GM12878 (cell line): Measurements from ENCODE around the gene EPN1. TPM values are rescaled to one million over a fixed set of nuclear protein-coding genes. Genes with fewer than 3 reads are reported as not detected.

ENCODE experiments used
- CEBPB ChIP-seq, 2 experiments: fragments of 150-350 bp in 1 of 2; IDR thresholded peaks; 2 replicates each; pipeline ENCODE4 v1.6.1; 2012 to 2014; ENCODE audit warnings: low read depth in 2 of 2, low read length in 2 of 2, borderline replicate concordance in 1 of 2, inconsistent platforms in 1 of 2
- CEBPZ ChIP-seq: fragments of 150-350 bp; IDR thresholded peaks from 2 replicates; pipeline ENCODE4 v1.6.1; 2016; ENCODE audit warnings: low read depth, low read length
- IRF3 ChIP-seq: fragments of 450-650 bp; IDR thresholded peaks from 2 replicates; pipeline ENCODE4 v1.6.1; 2014; ENCODE audit warnings: mild to moderate bottlenecking
- JUNB ChIP-seq: IDR thresholded peaks from 2 replicates; pipeline ENCODE4 v1.6.1; 2016; ENCODE audit warnings: antibody characterized with exemption, mild to moderate bottlenecking
- LARP7 ChIP-seq: fragments of 450-650 bp; IDR thresholded peaks from 2 replicates; pipeline ENCODE4 v1.6.1; 2017; ENCODE audit warnings: mild to moderate bottlenecking
- MXI1 ChIP-seq: fragments of 150-350 bp; IDR thresholded peaks from 2 replicates; pipeline ENCODE4 v1.6.1; 2011; ENCODE audit warnings: low read depth, mild to moderate bottlenecking, inconsistent platforms, low read length, improper control_type of control experiment
- NFYA ChIP-seq: IDR thresholded peaks from 2 replicates; pipeline ENCODE4 v1.6.1; 2011; ENCODE audit warnings: low read depth, mild to moderate bottlenecking, low read length, improper control_type of control experiment, borderline replicate concordance
- NR2F1 ChIP-seq: fragments of 450-650 bp; conservative IDR thresholded peaks from 2 replicates; pipeline ENCODE4 v1.6.1; 2017; ENCODE audit warnings: mild to moderate bottlenecking
- RB1 ChIP-seq: fragments of 450-650 bp; formaldehyde crosslinking; IDR thresholded peaks from 2 replicates; pipeline ENCODE4 v1.6.1; 2017; ENCODE audit warnings: mild to moderate bottlenecking, borderline replicate concordance
- RELA ChIP-seq: fragments of 450-650 bp; IDR thresholded peaks from 2 replicates; pipeline ENCODE4 v1.8.0; 2014; ENCODE audit warnings: borderline replicate concordance; ENCODE audit not compliant: partially characterized antibody
- SP1 ChIP-seq: IDR thresholded peaks from one replicate; pipeline ENCODE4 v1.6.1; 2011; ENCODE audit warnings: low read depth, low read length
- ZBTB11 ChIP-seq: fragments of 450-650 bp; formaldehyde crosslinking; IDR thresholded peaks from 2 replicates; pipeline ENCODE4 v1.5.0; 2022; ENCODE audit warnings: mild to moderate bottlenecking, missing genetic modification characterization
- ZNF207 ChIP-seq: fragments of 450-650 bp; IDR thresholded peaks from 2 replicates; pipeline ENCODE4 v1.6.1; 2014; ENCODE audit warnings: antibody characterized with exemption, mild to moderate bottlenecking, borderline replicate concordance
- ZNF384 ChIP-seq: IDR thresholded peaks from 2 replicates; pipeline ENCODE4 v1.6.1; 2012; ENCODE audit warnings: low read depth, mild to moderate bottlenecking, low read length, improper control_type of control experiment, borderline replicate concordance
- polyA plus RNA-seq, 11 experiments: library from polyadenylated mRNA; depleted of rRNA in 4 of 11; unstranded in 6 of 11; stranded (reverse) in 5 of 11; fragments of >200 nt; fragmentation: Nextera tagmentation in 4 of 11; fragmentation: Illumina TruSeq in 1 of 11; extraction: Ambion mirVana in 4 of 11; extraction: Trizol in 1 of 11; gene quantifications; 1 replicate in 1 of 11; 2 replicates in 10 of 11; pipeline versions ENCODE4 v1.2.1 to v1.2.3, GENCODE V29; 2011 to 2016; ENCODE audit warnings: inconsistent platforms in 2 of 11, missing spikeins in 2 of 11, low read depth in 1 of 11
- total RNA-seq, 4 experiments: library from RNA; depleted of rRNA in 3 of 4; stranded (reverse); fragments of >200 nt in 3 of 4; fragmentation: Illumina TruSeq in 1 of 4; extraction: Trizol in 1 of 4; gene quantifications; 2 replicates each; pipeline versions ENCODE4 v1.2.1 to v1.2.3, GENCODE V29; 2013 to 2021
- TF ChIP-seq, protein P1 (sequence below): fragments of 450-650 bp; IDR thresholded peaks from 2 replicates; pipeline ENCODE4 v1.6.1; 2018; ENCODE audit warnings: borderline replicate concordance, mild to moderate bottlenecking; ENCODE audit not compliant: partially characterized antibody
- TF ChIP-seq, protein P2 (sequence below): IDR thresholded peaks from 2 replicates; pipeline ENCODE4 v1.6.1; 2011; ENCODE audit warnings: borderline replicate concordance, low read depth, mild to moderate bottlenecking, moderate library complexity, low read length; ENCODE audit not compliant: insufficient read depth, poor library complexity, severe bottlenecking

The EPN1 gene
- total and polyA plus RNA-seq, 10 of the 15 experiments (the other 5 are each of a cell fraction or from before 2014, with no cell fraction given) = 0.11 to 88.5 (median 10.6) TPM

GRCh38 chr19:55647732-55648584 lies 27.1 kb upstream of the EPN1 start, which contains the start of gene CCDC106 (continued):
- TF ChIP-seq ZBTB11 (CRISPR knock-in tag) = no peak
- TF ChIP-seq JUNB = peak; percentile 100
- TF ChIP-seq, protein P1, sequence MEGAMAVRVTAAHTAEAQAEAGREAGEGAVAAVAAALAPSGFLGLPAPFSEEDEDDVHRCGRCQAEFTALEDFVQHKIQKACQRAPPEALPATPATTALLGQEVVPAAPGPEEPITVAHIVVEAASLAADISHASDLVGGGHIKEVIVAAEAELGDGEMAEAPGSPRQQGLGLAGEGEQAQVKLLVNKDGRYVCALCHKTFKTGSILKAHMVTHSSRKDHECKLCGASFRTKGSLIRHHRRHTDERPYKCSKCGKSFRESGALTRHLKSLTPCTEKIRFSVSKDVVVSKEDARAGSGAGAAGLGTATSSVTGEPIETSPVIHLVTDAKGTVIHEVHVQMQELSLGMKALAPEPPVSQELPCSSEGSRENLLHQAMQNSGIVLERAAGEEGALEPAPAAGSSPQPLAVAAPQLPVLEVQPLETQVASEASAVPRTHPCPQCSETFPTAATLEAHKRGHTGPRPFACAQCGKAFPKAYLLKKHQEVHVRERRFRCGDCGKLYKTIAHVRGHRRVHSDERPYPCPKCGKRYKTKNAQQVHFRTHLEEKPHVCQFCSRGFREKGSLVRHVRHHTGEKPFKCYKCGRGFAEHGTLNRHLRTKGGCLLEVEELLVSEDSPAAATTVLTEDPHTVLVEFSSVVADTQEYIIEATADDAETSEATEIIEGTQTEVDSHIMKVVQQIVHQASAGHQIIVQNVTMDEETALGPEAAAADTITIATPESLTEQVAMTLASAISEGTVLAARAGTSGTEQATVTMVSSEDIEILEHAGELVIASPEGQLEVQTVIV = peak; percentile 90
- no peak for TF ChIP-seq ZNF384
- TF ChIP-seq, protein P2, sequence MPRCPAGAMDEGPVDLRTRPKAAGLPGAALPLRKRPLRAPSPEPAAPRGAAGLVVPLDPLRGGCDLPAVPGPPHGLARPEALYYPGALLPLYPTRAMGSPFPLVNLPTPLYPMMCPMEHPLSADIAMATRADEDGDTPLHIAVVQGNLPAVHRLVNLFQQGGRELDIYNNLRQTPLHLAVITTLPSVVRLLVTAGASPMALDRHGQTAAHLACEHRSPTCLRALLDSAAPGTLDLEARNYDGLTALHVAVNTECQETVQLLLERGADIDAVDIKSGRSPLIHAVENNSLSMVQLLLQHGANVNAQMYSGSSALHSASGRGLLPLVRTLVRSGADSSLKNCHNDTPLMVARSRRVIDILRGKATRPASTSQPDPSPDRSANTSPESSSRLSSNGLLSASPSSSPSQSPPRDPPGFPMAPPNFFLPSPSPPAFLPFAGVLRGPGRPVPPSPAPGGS = peak; percentile 20
- peak; percentile 54 for TF ChIP-seq RELA
- peak; percentile 94 for TF ChIP-seq ZNF207
- TF ChIP-seq RB1 = peak; percentile 88; the same call in 1 of the 2 replicates
- TF ChIP-seq NFYA = no peak
- peak; percentile 57 for TF ChIP-seq MXI1
- 0 out of 4 replicates have a peak, but pooled peaks of 1 of the 2 experiments have one; percentile 6 for TF ChIP-seq CEBPB (IDR thresholded peaks at IDR 0.05; ENCODE audit: borderline replicate concordance in 1 of 2, low read depth in 2 of 2, low read length in 2 of 2)
- peak; percentile 82 for TF ChIP-seq LARP7
- TF ChIP-seq SP1 = peak; percentile 83
- peak; percentile 94 for TF ChIP-seq IRF3
- TF ChIP-seq CEBPZ = no peak
- peak; percentile 96 for TF ChIP-seq NR2F1
